ENCODE data around the gene KRT38. TPM values are rescaled to one million over a fixed set of nuclear protein-coding genes. Genes with fewer than 3 reads are reported as not detected.

The KRT38 gene
- total RNA-seq, 1 experiment from 2014 or later: not detected

DNA sequence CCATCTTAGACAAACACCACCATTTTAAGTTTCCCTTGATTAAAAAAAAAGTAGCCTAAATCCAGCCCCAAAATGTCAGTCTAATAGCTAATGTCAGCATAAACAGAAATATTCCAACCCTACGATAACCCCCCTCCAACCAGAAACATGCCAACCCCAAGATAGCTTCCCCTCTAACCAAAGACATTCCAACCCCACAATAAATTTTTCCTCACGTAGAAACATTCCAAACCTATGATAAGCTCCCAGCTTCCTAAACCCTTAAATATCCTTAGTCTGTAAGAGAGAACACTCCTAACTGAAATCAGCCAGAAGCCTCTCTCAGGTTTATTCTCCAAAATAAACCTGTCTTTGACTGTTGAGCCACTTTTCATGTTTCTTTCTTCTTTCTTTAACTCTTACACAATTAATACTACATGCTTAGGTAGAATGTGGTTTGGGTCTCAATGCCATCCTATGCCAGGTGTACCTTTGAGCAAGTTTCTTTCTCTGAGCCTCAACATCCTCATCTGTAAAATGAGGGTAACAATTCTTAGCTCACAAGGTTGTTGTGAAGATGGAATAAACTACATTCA, 10.5 kb upstream of the KRT38 start:
- CTCF ChIA-PET: interaction anchor here (1.0 kb wide), 2 partner anchors 34 to 98 kb away, joined by 3 to 5 read pairs; no protein-coding TSS in a partner anchor
- POLR2A ChIA-PET: no interaction called here

DNA sequence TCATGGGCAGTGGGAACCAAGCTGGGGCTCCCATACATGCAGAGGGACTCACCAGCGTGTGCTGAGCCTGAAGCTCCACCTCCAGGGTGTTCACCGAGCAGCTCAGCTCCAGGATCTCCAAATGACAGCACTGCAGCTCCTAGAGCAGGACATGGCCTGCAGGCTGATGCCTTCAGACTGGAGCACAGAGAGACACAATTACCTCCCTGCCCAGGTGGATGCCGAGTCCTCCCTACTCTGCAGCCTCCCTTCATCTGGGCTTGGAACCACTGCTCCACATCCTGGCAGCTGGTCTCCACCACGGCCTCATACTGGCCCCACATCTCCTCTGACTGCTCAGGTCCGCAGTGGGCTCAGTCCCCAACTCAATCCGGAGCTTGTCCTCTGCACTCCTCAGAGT, 8.2 kb upstream of the KRT38 start:
- TF ChIP-seq SMAD3 (CRISPR knock-in tag; IDR thresholded peaks at IDR 0.05; ENCODE audit: borderline replicate concordance): no peak
- TF ChIP-seq FOXK1 (CRISPR knock-in tag; IDR thresholded peaks at IDR 0.05): no peak
- no peak for TF ChIP-seq CBFB (CRISPR knock-in tag; IDR thresholded peaks at IDR 0.05; ENCODE audit: low read depth)
- no peak for TF ChIP-seq NR3C1 (CRISPR knock-in tag; conservative IDR thresholded peaks at IDR 0.05; ENCODE audit: low read depth)
- TF ChIP-seq, protein P1, sequence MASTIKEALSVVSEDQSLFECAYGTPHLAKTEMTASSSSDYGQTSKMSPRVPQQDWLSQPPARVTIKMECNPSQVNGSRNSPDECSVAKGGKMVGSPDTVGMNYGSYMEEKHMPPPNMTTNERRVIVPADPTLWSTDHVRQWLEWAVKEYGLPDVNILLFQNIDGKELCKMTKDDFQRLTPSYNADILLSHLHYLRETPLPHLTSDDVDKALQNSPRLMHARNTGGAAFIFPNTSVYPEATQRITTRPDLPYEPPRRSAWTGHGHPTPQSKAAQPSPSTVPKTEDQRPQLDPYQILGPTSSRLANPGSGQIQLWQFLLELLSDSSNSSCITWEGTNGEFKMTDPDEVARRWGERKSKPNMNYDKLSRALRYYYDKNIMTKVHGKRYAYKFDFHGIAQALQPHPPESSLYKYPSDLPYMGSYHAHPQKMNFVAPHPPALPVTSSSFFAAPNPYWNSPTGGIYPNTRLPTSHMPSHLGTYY (CRISPR knock-in tag; IDR thresholded peaks at IDR 0.05): no peak
- TF ChIP-seq FOXP1 (CRISPR knock-in tag; IDR thresholded peaks at IDR 0.05; ENCODE audit: borderline replicate concordance): no peak
- TF ChIP-seq, protein P2, sequence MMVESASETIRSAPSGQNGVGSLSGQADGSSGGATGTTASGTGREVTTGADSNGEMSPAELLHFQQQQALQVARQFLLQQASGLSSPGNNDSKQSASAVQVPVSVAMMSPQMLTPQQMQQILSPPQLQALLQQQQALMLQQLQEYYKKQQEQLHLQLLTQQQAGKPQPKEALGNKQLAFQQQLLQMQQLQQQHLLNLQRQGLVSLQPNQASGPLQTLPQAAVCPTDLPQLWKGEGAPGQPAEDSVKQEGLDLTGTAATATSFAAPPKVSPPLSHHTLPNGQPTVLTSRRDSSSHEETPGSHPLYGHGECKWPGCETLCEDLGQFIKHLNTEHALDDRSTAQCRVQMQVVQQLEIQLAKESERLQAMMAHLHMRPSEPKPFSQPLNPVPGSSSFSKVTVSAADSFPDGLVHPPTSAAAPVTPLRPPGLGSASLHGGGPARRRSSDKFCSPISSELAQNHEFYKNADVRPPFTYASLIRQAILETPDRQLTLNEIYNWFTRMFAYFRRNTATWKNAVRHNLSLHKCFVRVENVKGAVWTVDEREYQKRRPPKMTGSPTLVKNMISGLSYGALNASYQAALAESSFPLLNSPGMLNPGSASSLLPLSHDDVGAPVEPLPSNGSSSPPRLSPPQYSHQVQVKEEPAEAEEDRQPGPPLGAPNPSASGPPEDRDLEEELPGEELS (CRISPR knock-in tag; IDR thresholded peaks at IDR 0.05): no peak
- no peak for TF ChIP-seq CREB1 (CRISPR knock-in tag; IDR thresholded peaks at IDR 0.05)
- no peak for TF ChIP-seq RORB (CRISPR knock-in tag; IDR thresholded peaks at IDR 0.05)
- TF ChIP-seq ZNF219 (CRISPR knock-in tag; IDR thresholded peaks at IDR 0.05; ENCODE audit: borderline replicate concordance): no peak
- TF ChIP-seq, protein P3, sequence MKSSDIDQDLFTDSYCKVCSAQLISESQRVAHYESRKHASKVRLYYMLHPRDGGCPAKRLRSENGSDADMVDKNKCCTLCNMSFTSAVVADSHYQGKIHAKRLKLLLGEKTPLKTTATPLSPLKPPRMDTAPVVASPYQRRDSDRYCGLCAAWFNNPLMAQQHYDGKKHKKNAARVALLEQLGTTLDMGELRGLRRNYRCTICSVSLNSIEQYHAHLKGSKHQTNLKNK (CRISPR knock-in tag; IDR thresholded peaks at IDR 0.05): no peak
- no peak for TF ChIP-seq ZNF263 (CRISPR knock-in tag; IDR thresholded peaks at IDR 0.05; ENCODE audit: low read depth)
- TF ChIP-seq ZNF121 (CRISPR knock-in tag; IDR thresholded peaks at IDR 0.05): no peak
- no peak for TF ChIP-seq FOXJ3 (CRISPR knock-in tag; IDR thresholded peaks at IDR 0.05; ENCODE audit: borderline replicate concordance)
- TF ChIP-seq TCF7 (CRISPR knock-in tag; IDR thresholded peaks at IDR 0.05; ENCODE audit: low read depth): no peak
- TF ChIP-seq ZNF317 (CRISPR knock-in tag; IDR thresholded peaks at IDR 0.05; ENCODE audit: borderline replicate concordance, low read depth): no peak
- H3K36me3 Mint-ChIP-seq: peaks cover 15% of the 10 kb centered on the region
- no peak overlapping the region for H3K27ac Mint-ChIP-seq
- POLR2A ChIA-PET: no interaction called here
- peaks cover 12% of the 10 kb centered on the region for H3K27me3 Mint-ChIP-seq (ENCODE audit: low read depth)
- peaks cover 37% of the 10 kb centered on the region for H3K9me3 Mint-ChIP-seq
- DNase-seq (ENCODE audit: low spot score): no peak
- ATAC-seq: no peak
- H3K4me1 Mint-ChIP-seq: no peaks in the 10 kb centered on the region
- CTCF ChIA-PET: interaction anchor here (0.8 to 2.8 kb wide), 3 partner anchors 31 to 100 kb away, joined by 3 to 12 read pairs (median 6); no protein-coding TSS in a partner anchor
- H3K4me3 Mint-ChIP-seq: no peak overlapping the region

More for the DNA sequence above, 10.5 kb upstream of the KRT38 start:
- H3K4me3 Mint-ChIP-seq: no peak overlapping the region
- H3K9me3 Mint-ChIP-seq: peaks cover 37% of the 10 kb centered on the region
- no peak overlapping the region for H3K27ac Mint-ChIP-seq
- peaks cover 10% of the 10 kb centered on the region for H3K27me3 Mint-ChIP-seq (ENCODE audit: low read depth)
- no peak for TF ChIP-seq NFATC4 (CRISPR knock-in tag; IDR thresholded peaks at IDR 0.05)
- no peak for TF ChIP-seq FOXP1 (CRISPR knock-in tag; IDR thresholded peaks at IDR 0.05; ENCODE audit: borderline replicate concordance)
- ATAC-seq: no peak
- DNase-seq (ENCODE audit: low spot score): no peak
- no peaks in the 10 kb centered on the region for H3K4me1 Mint-ChIP-seq
- peaks cover 15% of the 10 kb centered on the region for H3K36me3 Mint-ChIP-seq

DNA sequence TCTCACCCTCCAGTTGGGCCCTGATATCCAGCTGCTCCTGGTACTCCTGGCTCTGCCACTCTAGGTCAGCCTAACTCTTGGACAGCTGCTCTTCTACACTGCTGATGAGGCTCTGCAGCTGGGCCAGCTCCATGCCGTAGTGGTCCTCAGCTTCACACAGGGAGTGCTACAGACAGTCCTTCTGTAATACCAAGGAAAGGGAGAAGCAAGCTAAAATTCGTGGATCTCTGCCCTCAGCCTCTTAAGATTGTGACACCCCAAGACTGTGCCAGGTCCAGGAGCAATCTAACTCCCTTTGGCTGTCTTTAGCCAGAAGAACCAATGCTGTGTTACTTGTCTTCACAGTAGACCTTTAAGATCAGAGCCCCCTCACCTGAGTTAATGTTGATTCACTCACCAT, 7.7 kb upstream of the KRT38 start:
- ATAC-seq (no peak), DNase-seq (ENCODE audit: low spot score) (no peak)
- CTCF ChIA-PET: interaction anchor here (0.9 to 2.8 kb wide), 3 partner anchors 31 to 200 kb away, joined by 3 to 12 read pairs (median 6); no protein-coding TSS in a partner anchor
- H3K27ac Mint-ChIP-seq: no peak overlapping the region
- peaks cover 34% of the 10 kb centered on the region for H3K9me3 Mint-ChIP-seq
- H3K4me3 Mint-ChIP-seq: no peak overlapping the region
- POLR2A ChIA-PET: no interaction called here
- peaks cover 15% of the 10 kb centered on the region for H3K36me3 Mint-ChIP-seq
- no peaks in the 10 kb centered on the region for H3K4me1 Mint-ChIP-seq
- TF ChIP-seq ZNF138 (CRISPR knock-in tag; conservative IDR thresholded peaks at IDR 0.05) (no peak), ZNF423 (CRISPR knock-in tag; IDR thresholded peaks at IDR 0.05) (no peak), PRRX2 (CRISPR knock-in tag; IDR thresholded peaks at IDR 0.05) (no peak)
- TF ChIP-seq, protein P4, sequence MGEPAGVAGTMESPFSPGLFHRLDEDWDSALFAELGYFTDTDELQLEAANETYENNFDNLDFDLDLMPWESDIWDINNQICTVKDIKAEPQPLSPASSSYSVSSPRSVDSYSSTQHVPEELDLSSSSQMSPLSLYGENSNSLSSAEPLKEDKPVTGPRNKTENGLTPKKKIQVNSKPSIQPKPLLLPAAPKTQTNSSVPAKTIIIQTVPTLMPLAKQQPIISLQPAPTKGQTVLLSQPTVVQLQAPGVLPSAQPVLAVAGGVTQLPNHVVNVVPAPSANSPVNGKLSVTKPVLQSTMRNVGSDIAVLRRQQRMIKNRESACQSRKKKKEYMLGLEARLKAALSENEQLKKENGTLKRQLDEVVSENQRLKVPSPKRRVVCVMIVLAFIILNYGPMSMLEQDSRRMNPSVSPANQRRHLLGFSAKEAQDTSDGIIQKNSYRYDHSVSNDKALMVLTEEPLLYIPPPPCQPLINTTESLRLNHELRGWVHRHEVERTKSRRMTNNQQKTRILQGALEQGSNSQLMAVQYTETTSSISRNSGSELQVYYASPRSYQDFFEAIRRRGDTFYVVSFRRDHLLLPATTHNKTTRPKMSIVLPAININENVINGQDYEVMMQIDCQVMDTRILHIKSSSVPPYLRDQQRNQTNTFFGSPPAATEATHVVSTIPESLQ (CRISPR knock-in tag; IDR thresholded peaks at IDR 0.05): no peak
- TF ChIP-seq, protein P3 (CRISPR knock-in tag; IDR thresholded peaks at IDR 0.05): no peak
- H3K27me3 Mint-ChIP-seq (ENCODE audit: low read depth): peaks cover 12% of the 10 kb centered on the region

All from WTC11 (cell line).